Kidney capillary endothelial cell (primary cell): ENCODE measurements around the gene ZNF341.

ENCODE experiments used
- DNase-seq: peaks from one replicate; pipeline ENCODE4 v3.0.0-alpha.2; 2018; ENCODE audit warnings: low spot score

ZNF341 gene

GRCh38 chr20:33702861-33703260 is 28.9 kb upstream of the ZNF341 start:
- no peak for DNase-seq

- DNase-seq: no peak
These were observed 28.2 kb upstream of the ZNF341 start for GRCh38 chr20:33703498-33704137.

- no peak for DNase-seq
These were observed 27.4 kb upstream of the ZNF341 start for GRCh38 chr20:33704197-33704924.

- DNase-seq: no peak
These were observed 24.1 kb upstream of the ZNF341 start for GRCh38 chr20:33707668-33708067.

- DNase-seq: no peak
These were observed 22.4 kb upstream of the ZNF341 start for GRCh38 chr20:33709398-33709797.

GRCh38 chr20:33709905-33710541 is 21.8 kb upstream of the ZNF341 start:
- no peak for DNase-seq

DNA sequence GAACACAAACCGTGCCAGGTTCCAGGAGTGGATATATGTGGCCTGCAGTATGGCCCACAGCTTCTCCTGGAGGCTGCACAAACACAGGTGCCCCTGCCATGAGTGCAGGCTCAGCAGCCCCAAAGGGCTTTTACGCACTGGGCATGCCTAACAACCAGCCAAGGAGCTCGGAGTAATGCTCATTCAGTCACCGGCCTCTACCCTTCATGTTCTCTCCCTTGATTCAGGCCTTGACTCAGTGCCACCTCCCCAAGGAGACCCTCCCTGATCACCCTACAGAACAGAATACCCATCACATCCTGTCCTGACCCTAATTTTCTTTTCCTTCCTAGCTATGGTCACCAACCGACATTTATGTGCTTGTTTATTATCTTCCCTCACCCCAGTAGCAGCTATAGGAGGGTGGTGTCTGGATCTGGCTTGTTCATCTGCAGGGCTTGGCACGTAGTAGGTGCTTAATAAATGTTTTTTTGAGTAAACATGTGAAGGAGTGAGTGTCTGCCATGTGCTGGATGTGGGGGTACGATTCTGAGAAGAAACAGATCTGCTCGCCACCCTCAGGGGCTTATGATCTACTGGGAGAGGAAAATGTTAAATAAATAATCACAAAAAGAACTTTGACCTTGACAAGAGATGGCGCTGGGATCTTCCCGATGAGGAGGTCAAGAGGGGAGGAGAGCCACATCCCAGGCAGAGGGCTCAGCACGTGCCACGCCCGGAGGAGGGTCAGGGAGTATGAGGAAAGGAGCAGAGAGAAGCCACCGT is 20.9 kb upstream of the ZNF341 start:
- no peak for DNase-seq

- no peak for DNase-seq
These were observed 20.4 kb upstream of the ZNF341 start for GRCh38 chr20:33711446-33711738.

- DNase-seq: no peak
These were observed 17.9 kb upstream of the ZNF341 start for GRCh38 chr20:33713865-33714367.

DNA sequence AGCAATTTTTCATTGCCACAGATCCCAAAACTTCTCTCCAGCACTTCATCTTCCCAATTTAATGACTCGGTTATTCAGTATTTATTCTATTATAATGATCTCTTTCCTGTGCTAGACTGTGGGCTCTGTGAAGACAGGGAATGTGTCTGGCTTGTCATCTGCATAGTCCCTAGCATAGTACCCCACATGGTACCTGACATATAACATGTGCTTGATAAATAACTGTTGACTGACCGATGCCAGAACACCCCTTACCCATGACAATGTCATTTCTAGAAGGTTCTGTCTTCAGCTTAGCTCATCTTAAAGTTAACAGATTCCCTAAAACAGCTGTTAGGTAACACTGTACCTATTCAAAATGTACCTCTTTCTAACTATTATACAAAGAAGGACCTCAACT is 15.3 kb upstream of the ZNF341 start:
- DNase-seq: no peak

- DNase-seq: no peak
These were observed 12.4 kb upstream of the ZNF341 start for GRCh38 chr20:33719277-33719988.

GRCh38 chr20:33719989-33720709 is 11.6 kb upstream of the ZNF341 start, which contains the start of gene PXMP4:
Gene PXMP4 (minus strand): TSS chr20:33720310. CDS start chr20:33720207, 103 bp downstream.
- peak; percentile 96 for DNase-seq

GRCh38 chr20:33721391-33722140 is 10.2 kb upstream of the ZNF341 start:
- DNase-seq: no peak

- DNase-seq: no peak
These were observed 7.2 kb upstream of the ZNF341 start for GRCh38 chr20:33724439-33725094.

GRCh38 chr20:33725607-33726264 is 6.1 kb upstream of the ZNF341 start:
- DNase-seq: no peak

DNA sequence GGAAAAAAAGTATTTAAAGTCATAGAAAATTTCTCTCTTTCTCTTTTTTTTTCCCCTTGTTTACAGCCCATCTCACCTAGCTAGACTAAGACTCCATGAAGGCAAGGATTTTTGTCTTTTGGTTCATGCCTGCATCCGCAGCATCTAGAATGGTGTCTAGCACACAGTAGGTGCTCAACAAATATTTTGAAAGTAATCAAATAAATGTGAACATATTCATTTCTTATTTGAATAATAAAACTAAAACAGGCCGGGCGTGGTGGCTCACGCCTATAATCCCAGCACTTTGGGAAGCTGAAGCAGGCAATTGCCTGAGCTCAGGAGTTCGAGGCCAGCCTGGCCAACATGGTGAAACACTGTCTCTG is 4.7 kb upstream of the ZNF341 start:
- no peak for DNase-seq

DNA sequence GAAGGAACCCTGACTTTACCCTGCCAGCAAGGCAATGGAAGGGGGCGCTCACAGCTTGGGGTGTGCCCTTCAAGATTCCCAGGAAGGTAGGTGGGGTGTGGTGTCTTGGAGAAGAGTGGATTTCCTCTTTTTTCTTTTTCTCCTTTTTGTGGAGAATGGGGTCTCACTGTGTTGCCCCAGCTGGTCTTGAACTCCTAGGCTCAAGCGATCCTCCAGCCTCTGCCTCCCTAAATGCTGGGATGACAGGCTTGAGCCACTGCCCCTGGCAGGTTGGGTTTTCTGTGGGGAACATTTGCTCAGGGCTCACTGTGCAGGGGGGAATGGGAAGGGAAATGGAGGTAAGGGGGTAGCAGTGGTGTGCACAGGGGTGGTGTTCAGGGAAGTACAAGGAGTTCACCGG is 4.0 kb upstream of the ZNF341 start:
- DNase-seq: no peak

DNA sequence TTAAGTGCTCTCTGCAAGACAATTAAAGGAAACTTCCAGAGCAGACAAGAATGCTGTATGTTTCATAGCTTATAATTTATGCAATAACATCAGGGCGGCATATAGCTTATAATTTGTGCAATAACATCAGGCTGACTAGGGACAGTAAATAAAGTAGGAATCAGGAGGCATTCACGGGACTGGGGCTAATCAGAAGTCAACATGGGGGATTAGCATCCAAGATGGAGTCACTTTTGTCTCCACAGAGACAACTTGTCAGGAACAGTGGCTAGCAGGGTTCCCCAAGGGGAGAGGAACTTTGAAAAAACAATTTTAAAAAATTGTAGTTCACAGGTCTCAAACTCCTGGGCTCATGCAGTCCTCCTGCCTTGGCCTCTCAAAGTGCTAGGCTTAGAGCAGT is 3.3 kb upstream of the ZNF341 start:
- DNase-seq: no peak

GRCh38 chr20:33729101-33729500 is 2.7 kb upstream of the ZNF341 start:
- DNase-seq: no peak
